GM18868 (cell line): ENCODE data around the gene IRS2.
A peak's percentile ranks its signal among the peaks of the same experiment; 100 is the strongest.

Source experiments
- ATAC-seq: cut with Tn5 transposase; IDR thresholded peaks from one replicate; pipeline ENCODE4 v1.9.1; 2021; ENCODE audit warnings: mild to moderate bottlenecking, moderate library complexity; ENCODE audit not compliant: unreplicated experiment

The IRS2 gene

DNA sequence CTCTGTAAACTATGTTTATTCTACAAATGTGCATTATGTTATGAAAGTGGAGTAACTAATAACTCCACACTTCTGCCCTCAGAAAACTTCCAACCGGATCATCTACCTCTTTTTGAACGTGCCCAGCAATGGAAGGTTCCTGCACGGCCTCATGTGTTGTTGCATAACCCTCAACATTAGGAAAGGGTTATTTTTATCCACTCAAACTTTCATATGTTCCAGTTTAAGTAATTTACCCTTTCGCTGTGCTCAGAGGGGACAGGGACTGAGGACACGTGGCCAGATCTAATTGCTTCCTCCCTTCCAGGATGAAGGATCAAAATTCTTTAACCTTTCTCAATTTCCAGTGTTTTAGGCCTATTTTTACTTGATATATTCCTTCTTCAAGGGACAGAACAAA lies 29.6 kb downstream of the IRS2 start:
- no peak for ATAC-seq

DNA sequence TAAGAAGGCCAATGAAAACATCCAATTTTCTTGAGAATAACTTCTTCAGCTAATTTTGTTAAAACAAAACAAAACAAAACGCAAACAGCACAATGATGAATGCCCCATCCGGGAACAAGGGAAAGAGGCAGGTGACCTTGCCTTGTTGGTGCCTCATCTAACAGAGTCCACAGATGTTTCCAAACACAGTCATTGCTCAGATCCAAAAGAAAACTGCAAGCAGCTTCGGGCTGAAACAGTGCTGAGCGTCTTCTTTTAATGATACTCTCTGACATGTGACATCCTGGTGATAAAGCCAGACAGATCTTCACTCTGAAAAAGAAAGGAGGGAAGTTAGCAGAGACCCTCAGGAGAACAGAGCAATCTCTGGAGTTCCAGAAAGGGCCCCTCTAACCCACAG lies 30.4 kb downstream of the IRS2 start:
- no peak for ATAC-seq

DNA sequence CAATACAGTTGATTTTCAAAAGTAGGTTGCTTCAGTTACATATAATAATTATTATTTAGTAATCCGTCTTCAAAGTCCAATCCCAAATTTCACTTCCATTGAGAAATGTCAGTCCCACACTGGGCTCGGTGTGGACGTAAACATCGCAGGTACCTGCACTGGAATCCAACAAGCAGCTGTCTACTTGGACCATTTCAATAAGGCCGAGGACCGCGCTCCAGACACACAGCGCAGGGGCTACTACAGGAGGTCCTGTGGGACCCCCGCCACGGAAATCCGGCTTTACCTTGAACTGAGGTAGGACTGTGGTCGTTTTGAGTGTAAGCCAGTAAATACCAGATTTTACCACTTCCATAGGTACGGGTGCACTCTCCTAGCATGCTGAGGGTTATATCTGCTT lies 30.8 kb downstream of the IRS2 start:
- no peak for ATAC-seq

DNA sequence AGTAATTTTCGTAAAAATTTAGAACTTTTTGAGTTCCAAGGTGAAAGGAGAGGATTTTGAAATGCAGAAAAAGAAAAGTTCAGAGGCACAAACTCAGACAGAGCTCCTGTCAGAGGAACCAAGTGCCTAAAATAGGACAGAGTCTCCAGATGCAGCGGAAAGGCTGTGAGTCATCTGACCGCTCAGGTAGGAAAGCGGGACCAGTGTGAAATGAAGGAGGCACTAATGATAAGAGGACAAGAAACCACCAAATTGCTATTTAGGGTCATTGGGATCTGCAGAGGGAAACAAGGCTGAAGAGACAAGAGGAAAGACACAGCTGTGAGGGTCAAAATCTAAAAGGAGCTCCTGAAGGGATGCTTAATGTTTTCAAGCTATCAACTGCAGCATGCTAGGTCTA lies 34.9 kb downstream of the IRS2 start:
- ATAC-seq: no peak

DNA sequence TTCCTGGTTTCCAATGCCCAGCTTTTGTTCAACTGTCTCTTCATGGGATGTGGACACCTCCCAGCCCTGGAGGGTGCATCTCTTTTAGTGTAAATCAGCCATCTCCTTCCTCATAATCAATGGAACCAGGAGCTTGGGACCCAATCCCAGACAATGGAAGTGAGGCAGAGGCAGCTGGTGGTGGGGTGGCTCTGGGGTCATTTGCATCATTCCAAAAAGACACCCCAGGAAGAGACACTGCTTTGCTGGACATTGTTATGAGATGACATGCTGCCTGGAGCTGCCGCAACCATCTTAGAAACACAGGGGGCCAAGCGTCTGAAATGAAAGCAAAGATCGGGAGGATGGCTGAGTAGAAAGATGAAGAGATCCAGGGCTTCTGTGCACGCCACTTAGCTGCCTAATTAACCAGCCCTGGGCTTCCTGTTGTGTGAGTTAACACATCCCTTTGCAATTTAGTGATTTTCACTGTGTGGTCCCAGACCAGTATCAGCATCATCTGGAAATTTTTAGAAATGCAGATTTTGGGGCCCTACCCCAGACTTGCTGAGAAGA lies 36.1 kb downstream of the IRS2 start:
- ATAC-seq: no peak

DNA sequence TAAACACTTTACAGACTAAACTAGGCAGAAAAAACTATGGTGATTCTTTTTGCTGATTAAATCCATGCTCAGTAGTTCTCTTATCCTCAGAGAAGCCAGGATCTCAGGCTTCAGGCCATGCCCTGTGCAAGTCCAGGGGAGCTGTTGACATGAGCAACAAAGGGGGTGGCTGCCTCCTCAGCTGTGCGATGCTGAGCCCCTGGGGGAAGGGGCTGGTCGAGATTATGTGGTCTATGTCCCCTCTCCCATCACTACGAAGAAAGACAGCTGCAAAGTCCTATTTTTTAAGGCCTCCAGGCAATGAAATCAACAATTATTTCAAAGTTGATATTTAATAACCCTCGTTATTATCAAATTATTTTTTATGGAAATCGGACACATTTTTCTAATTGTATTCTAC lies 37.0 kb downstream of the IRS2 start:
- no peak for ATAC-seq

DNA sequence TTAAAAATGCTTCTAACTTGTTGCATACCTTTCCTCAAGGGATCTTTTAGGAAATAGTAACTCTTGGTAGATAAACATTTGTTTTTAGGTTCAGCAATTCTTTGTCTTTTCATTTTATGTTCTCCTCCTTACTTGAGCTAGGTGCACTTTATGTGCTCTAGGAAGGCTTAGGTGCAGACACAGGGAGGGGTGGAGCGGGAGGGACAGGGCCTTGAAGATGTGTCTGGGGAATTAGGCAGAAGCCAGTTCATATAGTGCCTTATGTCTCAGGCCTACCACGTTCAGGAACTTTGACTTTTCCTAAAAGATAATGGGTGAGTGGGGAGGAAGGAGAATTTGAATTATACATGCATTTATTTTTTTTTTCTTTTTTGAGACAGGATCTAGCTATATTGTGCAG lies 37.7 kb downstream of the IRS2 start:
- no peak for ATAC-seq

DNA sequence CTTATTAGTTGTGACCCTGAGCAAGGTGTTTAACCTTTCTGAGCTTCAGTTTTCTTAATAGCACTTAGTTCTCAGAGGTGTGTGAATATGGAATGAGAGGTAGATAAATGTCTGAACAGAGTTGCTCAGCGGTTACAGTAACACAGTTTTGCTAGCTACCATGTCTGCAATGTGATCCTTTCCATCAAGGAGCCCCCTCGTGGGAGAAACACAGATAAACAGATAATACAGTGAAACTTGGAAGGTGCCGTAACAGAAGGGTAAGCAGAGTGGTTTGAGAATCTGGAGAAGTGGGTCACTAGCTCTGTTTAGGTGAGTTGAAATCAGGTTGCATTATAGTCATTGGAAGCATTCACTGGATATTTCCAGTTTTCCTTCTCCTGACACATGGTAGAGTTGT lies 38.9 kb downstream of the IRS2 start:
- no peak for ATAC-seq

DNA sequence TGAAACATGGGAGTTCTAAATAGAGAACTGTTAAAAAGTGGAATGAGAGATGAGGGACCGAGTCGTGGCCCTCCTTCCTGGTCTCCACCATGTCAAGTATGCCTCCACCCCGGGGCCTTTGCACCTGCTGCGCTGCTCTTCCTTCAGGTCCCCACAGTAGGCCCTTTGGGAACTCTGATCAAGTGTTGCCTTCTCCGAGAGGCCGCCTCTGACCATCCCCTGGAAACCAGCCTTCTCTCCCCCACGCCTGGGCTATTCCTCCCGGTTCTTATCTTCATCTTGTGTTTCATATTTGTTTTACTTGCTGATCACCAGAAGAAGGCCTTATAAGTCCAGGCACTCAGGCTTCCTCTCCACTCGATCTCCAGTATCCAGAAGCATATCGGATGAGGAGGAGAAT lies 40.0 kb downstream of the IRS2 start:
- ATAC-seq: no peak

DNA sequence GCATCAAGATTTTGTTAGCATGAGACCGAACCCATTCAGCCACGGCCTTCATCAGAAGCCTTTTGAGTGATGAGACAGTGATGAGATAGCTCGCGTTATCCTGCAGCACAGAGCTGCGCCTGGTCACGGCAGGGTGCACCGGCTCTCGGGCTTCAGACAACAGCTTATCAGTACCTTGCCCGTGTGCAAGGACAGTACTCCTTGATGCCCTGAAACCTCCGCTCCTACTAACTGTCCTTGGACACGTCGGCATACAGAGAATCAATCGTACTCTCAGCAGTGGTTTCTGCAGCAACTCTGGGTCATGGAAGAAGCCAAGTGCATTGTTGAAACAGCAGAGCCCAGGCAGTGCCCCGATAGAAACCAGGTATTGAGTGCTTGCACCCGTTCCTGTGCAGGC lies 40.7 kb downstream of the IRS2 start:
- no peak for ATAC-seq

DNA sequence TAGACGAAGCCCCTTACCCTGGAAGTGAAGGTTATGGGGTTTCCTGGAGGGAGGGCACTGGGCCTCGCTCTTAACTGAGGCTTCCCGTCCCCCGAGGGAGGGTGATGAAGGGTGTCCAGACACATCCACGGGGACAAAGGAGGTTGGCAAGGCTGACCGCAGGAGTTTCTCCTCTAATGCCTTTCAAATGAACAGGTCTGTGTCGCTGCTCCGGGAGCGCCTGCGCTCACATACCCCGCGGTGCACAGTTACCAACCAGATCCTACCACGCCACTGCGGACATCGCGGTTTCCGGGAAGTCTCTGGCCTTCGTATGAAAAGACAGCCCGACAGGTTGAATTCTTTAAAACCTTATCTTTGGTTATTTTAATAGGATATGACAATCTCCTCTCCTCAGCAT lies 41.3 kb downstream of the IRS2 start:
- ATAC-seq: no peak

DNA sequence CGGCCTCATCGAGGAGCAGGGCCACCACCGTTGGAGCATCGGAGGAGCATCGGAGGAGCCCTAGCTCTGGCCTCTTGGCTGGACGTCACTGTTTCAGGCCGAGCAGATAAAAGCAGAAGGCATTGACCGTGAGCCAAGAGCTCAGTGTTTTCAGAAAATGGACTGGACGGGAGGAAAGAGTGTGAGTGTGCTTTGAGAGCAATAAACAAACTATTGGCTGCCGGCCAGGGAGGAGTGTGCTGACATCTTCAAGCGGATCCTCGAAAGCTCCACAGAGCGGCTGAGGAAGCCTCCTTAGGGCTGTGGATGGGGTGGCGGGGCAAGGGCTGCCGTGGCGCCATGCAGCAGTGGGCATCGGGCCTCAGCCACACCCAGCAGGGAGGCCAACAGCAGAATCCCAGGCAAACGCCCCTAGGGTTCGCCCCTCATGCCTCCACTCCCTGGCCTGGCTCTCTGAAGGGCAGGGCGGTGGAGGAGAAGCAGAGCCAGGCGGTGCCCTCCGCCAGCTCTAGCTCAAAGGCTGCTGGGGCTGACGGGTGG lies 41.8 kb downstream of the IRS2 start:
- ATAC-seq: no peak

DNA sequence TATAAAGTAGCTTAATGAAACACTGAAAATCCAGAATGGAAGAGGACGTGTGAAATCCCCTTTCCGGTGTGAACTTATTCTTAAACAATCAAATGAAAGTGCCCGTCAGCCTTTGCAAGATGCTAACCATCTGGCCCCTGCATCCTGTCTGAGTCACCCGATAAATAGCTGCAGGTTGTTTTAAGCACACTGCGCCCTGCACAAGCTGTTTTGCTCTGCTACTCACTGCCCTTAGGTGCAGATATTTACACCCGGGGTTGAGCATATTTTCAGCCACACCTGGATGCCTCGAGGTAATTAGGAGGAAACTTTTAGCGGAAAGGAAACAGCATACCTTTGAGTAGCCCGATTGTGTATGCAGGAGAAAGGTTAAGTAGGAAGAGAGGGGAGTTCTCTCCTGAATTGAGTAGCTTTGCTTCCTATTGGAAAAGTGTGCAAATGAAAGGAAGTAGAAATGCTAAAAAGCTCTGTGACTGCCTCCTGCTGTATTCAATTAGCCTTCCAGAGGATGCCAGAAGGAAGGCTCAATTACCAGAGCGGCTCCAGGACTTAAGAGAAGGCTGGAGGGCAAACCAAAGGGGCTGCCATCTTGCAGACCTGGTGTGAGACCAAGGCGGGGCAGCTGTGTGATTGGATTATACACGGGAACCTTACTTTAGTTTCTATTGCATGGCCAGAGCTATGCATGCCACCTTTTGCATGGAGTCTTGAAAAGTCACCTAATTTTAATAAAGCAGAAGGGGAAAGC lies 42.5 kb downstream of the IRS2 start:
- ATAC-seq: peak; percentile 74

DNA sequence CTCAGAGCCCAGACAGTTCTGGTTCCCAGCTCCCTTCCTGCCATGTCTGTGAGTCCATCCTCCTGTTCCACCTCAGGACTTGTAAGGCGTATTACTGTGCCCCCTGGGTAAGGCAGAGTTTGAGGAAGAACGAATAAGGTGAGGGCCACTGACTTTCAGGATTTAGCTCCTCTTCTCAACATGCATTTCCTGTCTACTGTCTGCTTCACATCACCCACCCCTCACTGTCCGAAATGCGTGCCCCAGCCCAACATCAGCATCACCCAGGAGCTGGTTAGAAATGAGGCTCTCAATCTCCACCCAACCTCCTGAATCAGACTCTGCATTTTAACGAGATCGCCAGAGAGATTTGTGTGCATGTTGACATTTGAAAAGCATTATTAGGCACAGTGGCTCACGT lies 44.4 kb downstream of the IRS2 start:
- ATAC-seq: no peak

DNA sequence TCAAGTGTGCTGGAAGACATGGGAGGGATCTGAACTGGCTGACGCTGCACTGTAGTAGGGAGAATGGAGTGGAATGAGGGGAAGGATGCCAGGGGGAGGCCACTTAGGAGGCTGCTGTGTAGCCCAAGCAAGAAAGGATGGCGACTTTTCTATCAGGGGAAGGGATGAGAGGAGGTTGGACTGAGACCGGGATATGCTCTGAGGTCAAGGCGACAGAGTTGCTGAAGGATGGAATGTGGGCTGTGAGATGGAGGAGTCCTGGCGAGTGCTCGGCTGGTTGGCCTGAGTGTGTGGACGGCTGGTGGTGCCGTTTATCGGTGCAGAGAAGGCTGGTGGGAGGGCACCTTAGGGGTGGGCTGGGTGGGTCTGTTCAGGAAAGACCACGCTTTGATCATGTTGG lies 45.7 kb downstream of the IRS2 start:
- no peak for ATAC-seq

DNA sequence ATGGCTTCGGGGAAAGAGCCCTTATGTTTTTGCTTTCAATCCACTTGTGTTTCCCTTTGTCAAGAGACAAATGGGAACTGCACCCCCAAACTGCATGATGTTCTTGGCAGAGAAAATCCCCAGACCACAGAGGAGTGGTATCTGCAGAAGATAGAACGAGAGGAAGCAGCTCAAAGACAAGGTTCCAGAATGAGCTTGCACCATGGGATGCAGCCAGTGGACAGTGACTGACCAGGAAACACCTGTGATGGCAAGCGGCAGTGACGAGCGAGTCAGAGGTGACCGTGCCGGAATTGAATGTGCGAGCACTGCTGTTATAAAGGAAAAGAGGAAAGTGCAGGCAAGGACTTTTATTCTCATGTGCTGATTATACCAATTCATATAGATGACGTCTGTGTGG lies 46.3 kb downstream of the IRS2 start:
- no peak for ATAC-seq

DNA sequence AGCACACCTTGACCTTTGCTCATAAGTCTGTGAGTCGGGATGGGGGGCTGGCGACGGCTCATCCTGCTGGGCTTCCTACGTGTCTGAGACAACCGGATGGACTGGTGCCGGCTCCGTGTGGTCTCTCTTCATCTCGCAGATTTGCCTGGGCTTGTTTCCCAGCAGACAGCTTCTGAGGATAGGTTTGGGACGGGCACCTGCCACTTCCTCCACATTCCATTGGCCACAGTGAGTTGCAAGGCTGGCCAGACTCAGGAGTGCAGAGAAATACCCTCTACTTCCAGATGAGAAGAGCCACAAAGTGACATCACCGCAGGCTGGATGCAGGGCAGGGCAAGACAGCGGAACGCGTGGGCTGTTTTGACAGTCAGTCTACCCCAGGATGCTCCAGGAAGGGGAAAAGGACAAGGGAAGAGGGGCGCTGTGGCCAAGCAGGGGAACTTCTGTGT lies 48.1 kb downstream of the IRS2 start:
- no peak for ATAC-seq

DNA sequence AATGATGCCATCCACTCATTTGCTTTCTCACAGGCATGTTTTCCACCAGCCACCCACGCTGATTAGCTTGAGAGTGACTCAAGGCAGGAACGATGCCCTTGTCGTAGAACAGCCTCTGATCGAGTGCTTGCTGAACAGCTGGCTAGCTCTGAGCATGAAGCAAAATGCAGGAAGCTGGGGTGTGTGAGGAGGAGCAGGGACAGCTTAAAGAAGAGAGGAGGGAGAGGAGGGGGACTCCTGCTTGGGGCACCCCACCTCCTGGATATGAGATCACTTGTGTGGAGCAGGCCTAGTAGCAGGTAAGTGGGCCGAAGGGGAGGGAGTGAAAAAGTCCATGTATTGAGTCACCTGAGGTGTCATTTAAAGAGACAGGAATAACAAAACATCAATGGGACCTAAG lies 48.8 kb downstream of the IRS2 start:
- no peak for ATAC-seq

DNA sequence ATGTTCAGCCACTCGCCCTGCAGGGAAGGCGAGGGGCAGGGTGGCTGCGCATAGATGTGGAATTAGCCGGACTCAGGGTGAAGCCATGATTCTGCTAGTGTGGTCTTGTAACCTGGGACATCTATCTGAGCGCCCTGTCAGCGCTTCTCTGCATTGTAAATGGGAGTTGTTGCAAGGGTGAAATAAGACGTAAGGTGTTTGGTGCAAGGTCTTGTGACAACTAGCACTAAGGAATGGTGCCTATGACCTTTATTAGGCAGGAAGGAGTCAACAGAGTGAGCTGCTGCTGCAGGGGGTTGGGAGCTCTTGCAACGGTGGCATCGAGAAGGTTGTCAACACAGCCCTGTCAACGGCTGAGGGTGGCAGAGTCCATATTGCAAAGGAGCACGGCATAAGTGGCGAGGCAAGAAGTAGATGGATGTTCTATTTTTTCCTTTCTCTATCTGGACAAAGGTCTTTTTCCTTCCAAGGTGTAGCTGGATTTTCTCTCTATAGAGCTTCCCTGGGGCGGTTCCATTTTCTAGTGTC lies 49.3 kb downstream of the IRS2 start:
- no peak for ATAC-seq

DNA sequence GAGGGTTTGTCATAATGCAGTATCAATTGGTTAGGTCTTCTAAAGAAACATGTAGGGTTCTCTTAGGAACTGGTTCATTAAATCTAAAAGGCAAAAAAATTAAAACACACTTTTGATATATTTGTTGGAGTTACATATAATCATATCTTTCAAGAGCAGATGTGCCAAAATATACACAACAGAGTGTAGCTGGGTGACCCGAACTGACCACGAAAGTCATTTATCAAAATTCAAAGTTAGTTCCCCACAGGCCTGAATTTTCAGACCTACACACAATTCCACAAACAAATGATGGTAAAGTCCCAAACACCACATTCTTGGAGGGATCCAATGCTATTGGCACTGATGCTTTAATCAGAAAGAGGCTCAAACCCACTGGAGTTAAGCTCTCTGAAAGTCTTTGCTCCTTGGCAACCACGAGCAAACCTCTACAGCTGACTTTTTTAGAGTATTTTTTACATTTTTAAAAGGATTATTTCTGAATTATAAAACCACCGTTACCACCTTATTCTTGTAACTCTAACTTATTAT lies 50.9 kb downstream of the IRS2 start:
- ATAC-seq: no peak

DNA sequence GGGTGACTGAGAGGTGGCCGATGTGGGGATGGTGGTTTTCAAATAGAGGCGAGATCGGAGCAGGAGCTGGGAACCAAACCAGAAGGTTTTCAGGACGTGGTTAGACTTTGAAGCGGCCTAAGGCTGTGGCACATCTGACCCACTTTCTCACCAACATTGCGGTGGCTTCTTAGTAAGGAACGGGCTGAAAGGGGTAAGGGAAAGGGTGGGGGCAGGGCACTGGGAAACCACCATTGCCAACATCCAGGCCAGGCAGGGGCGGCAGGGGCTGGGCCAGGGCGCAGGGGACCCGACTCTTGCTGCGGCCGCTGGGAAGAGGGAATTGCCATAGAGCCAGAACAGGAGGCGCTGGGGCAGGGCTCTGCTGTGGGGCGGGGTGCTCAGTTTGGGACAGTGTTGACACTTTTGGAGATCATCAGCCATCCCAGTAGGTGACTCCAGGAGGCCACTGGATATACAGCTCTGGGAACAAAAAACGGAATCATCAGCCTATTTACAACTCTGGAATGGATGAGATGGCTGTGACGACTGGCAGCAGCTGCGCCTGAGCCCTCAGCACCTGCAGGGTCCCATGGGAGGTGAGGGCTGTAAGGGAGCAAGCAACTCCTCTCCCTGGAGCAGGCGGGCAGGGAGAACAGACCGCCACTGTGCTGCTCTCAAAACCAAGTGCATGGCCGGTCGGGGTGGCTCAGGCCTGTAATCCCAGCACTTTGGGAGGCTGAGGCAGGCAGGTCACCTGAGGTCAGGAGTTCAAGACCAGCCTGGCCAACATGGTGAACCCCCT lies 52.2 kb downstream of the IRS2 start:
- ATAC-seq: no peak
